ENCODE results near the gene LILRB2. TPM values are rescaled to one million over a fixed set of nuclear protein-coding genes. Genes with fewer than 3 reads are reported as not detected.

LILRB2 gene
- total RNA-seq, 1 experiment from 2014 or later = not detected

DNA sequence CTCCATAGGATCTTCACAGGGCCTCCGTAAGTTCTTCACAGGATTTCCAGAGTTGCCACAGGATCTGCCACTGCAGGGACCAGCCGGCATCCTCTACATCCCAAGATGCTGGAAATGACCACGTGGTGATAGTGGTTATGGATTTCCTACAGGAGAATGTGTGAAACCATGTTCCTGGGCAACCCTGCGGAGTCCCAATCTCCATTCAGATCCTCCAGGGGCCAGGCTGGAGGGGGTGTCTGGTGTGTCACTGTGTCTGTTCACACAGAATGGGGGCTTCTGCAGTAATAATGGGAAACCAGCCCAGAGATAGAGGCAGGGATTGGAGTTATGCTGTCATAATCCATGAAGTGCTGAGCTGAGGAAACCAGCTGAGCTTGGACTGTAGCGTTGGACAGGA lies 47.0 kb downstream of the LILRB2 start:
- WGBS (ENCODE audit: extremely low coverage, insufficient read length, low lambda C conversion rate) = no CpG with 5 or more reads among the region's 5 CpGs
- Histone ChIP-seq H3K4me2 (ENCODE audit: insufficient read depth, insufficient read length, low read length) (no peak overlapping the region), H3K56ac (ENCODE audit: insufficient read length, low read depth, low read length) (no peak overlapping the region), H3K27ac (ENCODE audit: insufficient read length, low read depth, low read length) (no peak overlapping the region), H2AK5ac (ENCODE audit: insufficient read length, low read length) (no peak overlapping the region), H3K18ac (ENCODE audit: insufficient read length, low read depth, low read length) (no peak overlapping the region), H3K27me3 (ENCODE audit: insufficient read depth, low read length) (peaks cover 2% of the 10 kb centered on the region; the same call in 1 of the 2 replicates), H3K23ac (ENCODE audit: insufficient read length, low read depth, low read length) (no peak overlapping the region), H3K79me2 (ENCODE audit: insufficient read depth, low read length) (no peaks in the 10 kb centered on the region), H2BK120ac (ENCODE audit: low read depth, low read length, poor library complexity, severe bottlenecking) (no peak overlapping the region), H3K4ac (ENCODE audit: low read depth, low read length) (no peak overlapping the region), H3T11ph (ENCODE audit: low read length) (no peak overlapping the region), H4K8ac (replicated peaks; ENCODE audit: insufficient read length, low read depth, low read length) (no peak overlapping the region), H4K91ac (ENCODE audit: insufficient read length, low read depth, low read length) (no peak overlapping the region), H2BK5ac (ENCODE audit: insufficient read length, low read length) (no peak overlapping the region), H3K9me3 (ENCODE audit: control insufficient read depth, low read depth, low read length) (no peaks in the 10 kb centered on the region), H3K23me2 (ENCODE audit: insufficient read length, low read depth, low read length, poor library complexity, severe bottlenecking) (no peaks in the 10 kb centered on the region), H2AFZ (ENCODE audit: low read length) (no peak overlapping the region), H4K5ac (ENCODE audit: insufficient read length, low read depth, low read length) (no peak overlapping the region), H3K79me1 (ENCODE audit: insufficient read depth, low read depth, low read length, poor library complexity, severe bottlenecking) (no peaks in the 10 kb centered on the region), H2BK12ac (ENCODE audit: insufficient read length, low read depth, low read length) (no peak overlapping the region), H3K9ac (ENCODE audit: extremely low read depth, insufficient read length, low read length) (no peak overlapping the region), H4K20me1 (ENCODE audit: control insufficient read depth, insufficient read depth, insufficient read length) (no peaks in the 10 kb centered on the region), H3K4me1 (ENCODE audit: insufficient read depth, low read length) (no peaks in the 10 kb centered on the region), H2BK15ac (ENCODE audit: low read depth, low read length) (no peak overlapping the region), H3K14ac (ENCODE audit: insufficient read depth, low read length) (no peak overlapping the region), H2BK20ac (ENCODE audit: low read depth, low read length, poor library complexity, severe bottlenecking) (no peak overlapping the region)
- peaks cover 2 to 3% of the 10 kb centered on the region in 2 experiments; a peak in 3 of 4 replicates for H3K4me1 Mint-ChIP-seq
- no peaks in the 10 kb centered on the region; a peak in 1 of 7 replicates for H3K36me3 Mint-ChIP-seq (ENCODE audit: insufficient read depth in 1 of 3, low read depth in 3 of 3)
- no peak for DNase-seq
- no peak overlapping the region; a peak in 1 of 5 replicates for H3K4me3 Mint-ChIP-seq
- peaks cover 88% of the 10 kb centered on the region for H3K27me3 Mint-ChIP-seq (ENCODE audit: low read depth)
- peaks cover 14 to 17% of the 10 kb centered on the region in 2 experiments for H3K9me3 Mint-ChIP-seq
- TF ChIP-seq, protein P1, sequence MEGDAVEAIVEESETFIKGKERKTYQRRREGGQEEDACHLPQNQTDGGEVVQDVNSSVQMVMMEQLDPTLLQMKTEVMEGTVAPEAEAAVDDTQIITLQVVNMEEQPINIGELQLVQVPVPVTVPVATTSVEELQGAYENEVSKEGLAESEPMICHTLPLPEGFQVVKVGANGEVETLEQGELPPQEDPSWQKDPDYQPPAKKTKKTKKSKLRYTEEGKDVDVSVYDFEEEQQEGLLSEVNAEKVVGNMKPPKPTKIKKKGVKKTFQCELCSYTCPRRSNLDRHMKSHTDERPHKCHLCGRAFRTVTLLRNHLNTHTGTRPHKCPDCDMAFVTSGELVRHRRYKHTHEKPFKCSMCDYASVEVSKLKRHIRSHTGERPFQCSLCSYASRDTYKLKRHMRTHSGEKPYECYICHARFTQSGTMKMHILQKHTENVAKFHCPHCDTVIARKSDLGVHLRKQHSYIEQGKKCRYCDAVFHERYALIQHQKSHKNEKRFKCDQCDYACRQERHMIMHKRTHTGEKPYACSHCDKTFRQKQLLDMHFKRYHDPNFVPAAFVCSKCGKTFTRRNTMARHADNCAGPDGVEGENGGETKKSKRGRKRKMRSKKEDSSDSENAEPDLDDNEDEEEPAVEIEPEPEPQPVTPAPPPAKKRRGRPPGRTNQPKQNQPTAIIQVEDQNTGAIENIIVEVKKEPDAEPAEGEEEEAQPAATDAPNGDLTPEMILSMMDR (conservative IDR thresholded peaks at IDR 0.05) = no peak
- no peak overlapping the region for H3K27ac Mint-ChIP-seq
